GM12878 (cell line): ENCODE results near the gene KCNRG. TPM values are rescaled to one million over a fixed set of nuclear protein-coding genes. Genes with fewer than 3 reads are reported as not detected.
A peak's percentile ranks its signal among the peaks of the same experiment; 100 is the strongest.

Experiments used
- BHLHE40 ChIP-seq, 2 experiments: fragments of 450-650 bp in 1 of 2; IDR thresholded peaks; 2 replicates each; pipeline ENCODE4 v1.6.1; 2011 to 2017; ENCODE audit warnings: low read depth in 2 of 2, borderline replicate concordance in 1 of 2, improper control_type of control experiment in 1 of 2, low read length in 1 of 2, mild to moderate bottlenecking in 1 of 2
- DPF2 ChIP-seq: fragments of 450-650 bp; IDR thresholded peaks from 2 replicates; pipeline ENCODE4 v1.6.1; 2017; ENCODE audit warnings: mild to moderate bottlenecking
- EP300 ChIP-seq, 2 experiments: fragments of 150-350 bp in 1 of 2; IDR thresholded peaks; 2 replicates each; pipeline ENCODE4 v1.6.1; 2011 to 2012; ENCODE audit warnings: low read depth in 2 of 2, low read length in 2 of 2, borderline replicate concordance in 1 of 2, improper control_type of control experiment in 1 of 2, inconsistent platforms in 1 of 2; ENCODE audit not compliant: control insufficient read depth in 1 of 2
- FOXM1 ChIP-seq: IDR thresholded peaks from 2 replicates; pipeline ENCODE4 v1.6.1; 2012; ENCODE audit warnings: low read depth, mild to moderate bottlenecking, inconsistent platforms, low read length, moderate library complexity
- JUND ChIP-seq: IDR thresholded peaks from 2 replicates; pipeline ENCODE4 v1.6.1; 2012; ENCODE audit warnings: low read depth, mild to moderate bottlenecking, low read length, improper control_type of control experiment, moderate library complexity
- MTA3 ChIP-seq: IDR thresholded peaks from 2 replicates; pipeline ENCODE4 v1.6.1; 2012; ENCODE audit warnings: low read length, inconsistent platforms, borderline replicate concordance
- NR2F1 ChIP-seq: fragments of 450-650 bp; conservative IDR thresholded peaks from 2 replicates; pipeline ENCODE4 v1.6.1; 2017; ENCODE audit warnings: mild to moderate bottlenecking
- PAX5 ChIP-seq: IDR thresholded peaks from 2 replicates; pipeline ENCODE4 v1.6.1; 2011; ENCODE audit warnings: low read depth, low read length, borderline replicate concordance
- POU2F2 ChIP-seq: IDR thresholded peaks from 3 replicates; pipeline ENCODE4 v1.6.1; 2011; ENCODE audit warnings: low read depth, mild to moderate bottlenecking, low read length, borderline replicate concordance
- SREBF1 ChIP-seq: IDR thresholded peaks from 2 replicates; pipeline ENCODE4 v1.6.1; 2012; ENCODE audit warnings: mild to moderate bottlenecking, low read length
- ZNF217 ChIP-seq: fragments of 450-650 bp; IDR thresholded peaks from 2 replicates; pipeline ENCODE4 v1.6.1; 2017; ENCODE audit warnings: antibody characterized with exemption, mild to moderate bottlenecking
- polyA plus RNA-seq, 11 experiments: library from polyadenylated mRNA; depleted of rRNA in 4 of 11; unstranded in 6 of 11; stranded (reverse) in 5 of 11; fragments of >200 nt; fragmentation: Nextera tagmentation in 4 of 11; fragmentation: Illumina TruSeq in 1 of 11; extraction: Ambion mirVana in 4 of 11; extraction: Trizol in 1 of 11; gene quantifications; 1 replicate in 1 of 11; 2 replicates in 10 of 11; pipeline versions ENCODE4 v1.2.1 to v1.2.3, GENCODE V29; 2011 to 2016; ENCODE audit warnings: inconsistent platforms in 2 of 11, missing spikeins in 2 of 11, low read depth in 1 of 11
- total RNA-seq, 4 experiments: library from RNA; depleted of rRNA in 3 of 4; stranded (reverse); fragments of >200 nt in 3 of 4; fragmentation: Illumina TruSeq in 1 of 4; extraction: Trizol in 1 of 4; gene quantifications; 2 replicates each; pipeline versions ENCODE4 v1.2.1 to v1.2.3, GENCODE V29; 2013 to 2021
- TF ChIP-seq, protein P1 (sequence below): fragments of 450-650 bp; IDR thresholded peaks from 2 replicates; pipeline ENCODE4 v1.6.1; 2017; ENCODE audit warnings: mild to moderate bottlenecking, low read depth, inconsistent platforms; ENCODE audit not compliant: poor library complexity, severe bottlenecking
- TF ChIP-seq, protein P2 (sequence below): fragments of 450-650 bp; IDR thresholded peaks from 2 replicates; pipeline ENCODE4 v1.6.1; 2017; ENCODE audit warnings: mild to moderate bottlenecking, moderate library complexity
- TF ChIP-seq, protein P3 (sequence below): fragments of 450-650 bp; IDR thresholded peaks from 2 replicates; pipeline ENCODE4 v1.6.1; 2016; ENCODE audit warnings: mild to moderate bottlenecking

Gene KCNRG
- total and polyA plus RNA-seq, 10 of the 15 experiments (the other 5 are each of a cell fraction or from before 2014, with no cell fraction given), result 0.37 to 1.5 (median 0.58) TPM

DNA sequence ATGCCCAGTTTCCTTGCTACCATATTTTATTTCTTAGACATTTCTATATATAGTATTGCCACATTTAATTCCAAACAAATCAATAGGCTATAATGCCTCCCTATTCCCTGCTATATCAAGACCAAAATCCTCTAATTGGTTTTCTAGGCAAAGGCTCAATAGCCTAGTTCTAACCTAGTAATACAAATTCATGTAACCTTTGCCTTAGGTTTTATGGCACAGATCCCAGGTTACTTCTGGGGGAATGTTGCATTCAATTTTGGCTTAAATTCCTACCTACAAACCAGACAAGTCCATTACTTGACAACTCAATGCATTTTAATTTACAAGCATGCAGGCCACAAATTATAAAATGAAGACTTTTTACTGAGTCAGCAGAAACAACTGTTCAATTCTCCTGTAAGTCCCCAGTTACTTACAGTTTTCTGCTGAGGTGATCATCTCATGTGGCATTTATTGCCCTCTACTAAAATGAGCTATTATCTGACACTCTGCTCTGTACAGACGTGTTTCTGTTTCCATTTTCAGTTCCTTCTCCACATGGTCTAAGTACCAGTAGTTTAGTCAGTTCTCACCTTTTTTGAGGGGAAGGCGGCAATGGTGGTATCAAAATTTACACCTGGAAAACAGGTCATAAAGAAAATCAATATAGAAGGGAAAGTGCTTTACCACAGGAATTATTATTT is 11.7 kb downstream of the KCNRG start (continued):
- TF ChIP-seq EP300 (IDR thresholded peaks at IDR 0.05; ENCODE audit: borderline replicate concordance in 1 of 2, control insufficient read depth in 1 of 2, low read depth in 2 of 2, low read length in 2 of 2) (peak; percentile 46 to 91; a peak in 3 of 4 replicates), JUND (peak; percentile 55), PAX5 (peak; percentile 57; the same call in 1 of the 2 replicates), MTA3 (0 out of 2 replicates have a peak, but pooled peaks have one; percentile 25), SREBF1 (no peak), NR2F1 (peak; percentile 51; the same call in 1 of the 2 replicates), DPF2 (peak; percentile 94), FOXM1 (peak; percentile 75; the same call in 1 of the 2 replicates), ZNF217 (peak; percentile 88; the same call in 1 of the 2 replicates), POU2F2 (no peak), BHLHE40 (IDR thresholded peaks at IDR 0.05; ENCODE audit: borderline replicate concordance in 1 of 2, low read depth in 2 of 2, low read length in 1 of 2) (peak; percentile 37 to 50; a peak in 3 of 4 replicates)
- TF ChIP-seq, protein P1, sequence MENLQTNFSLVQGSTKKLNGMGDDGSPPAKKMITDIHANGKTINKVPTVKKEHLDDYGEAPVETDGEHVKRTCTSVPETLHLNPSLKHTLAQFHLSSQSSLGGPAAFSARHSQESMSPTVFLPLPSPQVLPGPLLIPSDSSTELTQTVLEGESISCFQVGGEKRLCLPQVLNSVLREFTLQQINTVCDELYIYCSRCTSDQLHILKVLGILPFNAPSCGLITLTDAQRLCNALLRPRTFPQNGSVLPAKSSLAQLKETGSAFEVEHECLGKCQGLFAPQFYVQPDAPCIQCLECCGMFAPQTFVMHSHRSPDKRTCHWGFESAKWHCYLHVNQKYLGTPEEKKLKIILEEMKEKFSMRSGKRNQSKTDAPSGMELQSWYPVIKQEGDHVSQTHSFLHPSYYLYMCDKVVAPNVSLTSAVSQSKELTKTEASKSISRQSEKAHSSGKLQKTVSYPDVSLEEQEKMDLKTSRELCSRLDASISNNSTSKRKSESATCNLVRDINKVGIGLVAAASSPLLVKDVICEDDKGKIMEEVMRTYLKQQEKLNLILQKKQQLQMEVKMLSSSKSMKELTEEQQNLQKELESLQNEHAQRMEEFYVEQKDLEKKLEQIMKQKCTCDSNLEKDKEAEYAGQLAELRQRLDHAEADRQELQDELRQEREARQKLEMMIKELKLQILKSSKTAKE, result peak; percentile 79
- TF ChIP-seq, protein P2, sequence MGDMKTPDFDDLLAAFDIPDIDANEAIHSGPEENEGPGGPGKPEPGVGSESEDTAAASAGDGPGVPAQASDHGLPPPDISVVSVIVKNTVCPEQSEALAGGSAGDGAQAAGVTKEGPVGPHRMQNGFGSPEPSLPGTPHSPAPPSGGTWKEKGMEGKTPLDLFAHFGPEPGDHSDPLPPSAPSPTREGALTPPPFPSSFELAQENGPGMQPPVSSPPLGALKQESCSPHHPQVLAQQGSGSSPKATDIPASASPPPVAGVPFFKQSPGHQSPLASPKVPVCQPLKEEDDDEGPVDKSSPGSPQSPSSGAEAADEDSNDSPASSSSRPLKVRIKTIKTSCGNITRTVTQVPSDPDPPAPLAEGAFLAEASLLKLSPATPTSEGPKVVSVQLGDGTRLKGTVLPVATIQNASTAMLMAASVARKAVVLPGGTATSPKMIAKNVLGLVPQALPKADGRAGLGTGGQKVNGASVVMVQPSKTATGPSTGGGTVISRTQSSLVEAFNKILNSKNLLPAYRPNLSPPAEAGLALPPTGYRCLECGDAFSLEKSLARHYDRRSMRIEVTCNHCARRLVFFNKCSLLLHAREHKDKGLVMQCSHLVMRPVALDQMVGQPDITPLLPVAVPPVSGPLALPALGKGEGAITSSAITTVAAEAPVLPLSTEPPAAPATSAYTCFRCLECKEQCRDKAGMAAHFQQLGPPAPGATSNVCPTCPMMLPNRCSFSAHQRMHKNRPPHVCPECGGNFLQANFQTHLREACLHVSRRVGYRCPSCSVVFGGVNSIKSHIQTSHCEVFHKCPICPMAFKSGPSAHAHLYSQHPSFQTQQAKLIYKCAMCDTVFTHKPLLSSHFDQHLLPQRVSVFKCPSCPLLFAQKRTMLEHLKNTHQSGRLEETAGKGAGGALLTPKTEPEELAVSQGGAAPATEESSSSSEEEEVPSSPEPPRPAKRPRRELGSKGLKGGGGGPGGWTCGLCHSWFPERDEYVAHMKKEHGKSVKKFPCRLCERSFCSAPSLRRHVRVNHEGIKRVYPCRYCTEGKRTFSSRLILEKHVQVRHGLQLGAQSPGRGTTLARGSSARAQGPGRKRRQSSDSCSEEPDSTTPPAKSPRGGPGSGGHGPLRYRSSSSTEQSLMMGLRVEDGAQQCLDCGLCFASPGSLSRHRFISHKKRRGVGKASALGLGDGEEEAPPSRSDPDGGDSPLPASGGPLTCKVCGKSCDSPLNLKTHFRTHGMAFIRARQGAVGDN, result peak; percentile 44; the same call in 1 of the 2 replicates
- TF ChIP-seq, protein P3, sequence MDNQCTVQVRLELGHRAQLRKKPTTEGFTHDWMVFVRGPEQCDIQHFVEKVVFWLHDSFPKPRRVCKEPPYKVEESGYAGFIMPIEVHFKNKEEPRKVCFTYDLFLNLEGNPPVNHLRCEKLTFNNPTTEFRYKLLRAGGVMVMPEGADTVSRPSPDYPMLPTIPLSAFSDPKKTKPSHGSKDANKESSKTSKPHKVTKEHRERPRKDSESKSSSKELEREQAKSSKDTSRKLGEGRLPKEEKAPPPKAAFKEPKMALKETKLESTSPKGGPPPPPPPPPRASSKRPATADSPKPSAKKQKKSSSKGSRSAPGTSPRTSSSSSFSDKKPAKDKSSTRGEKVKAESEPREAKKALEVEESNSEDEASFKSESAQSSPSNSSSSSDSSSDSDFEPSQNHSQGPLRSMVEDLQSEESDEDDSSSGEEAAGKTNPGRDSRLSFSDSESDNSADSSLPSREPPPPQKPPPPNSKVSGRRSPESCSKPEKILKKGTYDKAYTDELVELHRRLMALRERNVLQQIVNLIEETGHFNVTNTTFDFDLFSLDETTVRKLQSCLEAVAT, result no peak
